ENCODE measurements around the gene ZNF146. TPM values are rescaled to one million over a fixed set of nuclear protein-coding genes. Genes with fewer than 3 reads are reported as not detected.

The ZNF146 gene
- polyA plus RNA-seq, 1 donor (not counting 4 experiments of a cell fraction or from before 2014, with no cell fraction given), result 82.6 TPM

DNA sequence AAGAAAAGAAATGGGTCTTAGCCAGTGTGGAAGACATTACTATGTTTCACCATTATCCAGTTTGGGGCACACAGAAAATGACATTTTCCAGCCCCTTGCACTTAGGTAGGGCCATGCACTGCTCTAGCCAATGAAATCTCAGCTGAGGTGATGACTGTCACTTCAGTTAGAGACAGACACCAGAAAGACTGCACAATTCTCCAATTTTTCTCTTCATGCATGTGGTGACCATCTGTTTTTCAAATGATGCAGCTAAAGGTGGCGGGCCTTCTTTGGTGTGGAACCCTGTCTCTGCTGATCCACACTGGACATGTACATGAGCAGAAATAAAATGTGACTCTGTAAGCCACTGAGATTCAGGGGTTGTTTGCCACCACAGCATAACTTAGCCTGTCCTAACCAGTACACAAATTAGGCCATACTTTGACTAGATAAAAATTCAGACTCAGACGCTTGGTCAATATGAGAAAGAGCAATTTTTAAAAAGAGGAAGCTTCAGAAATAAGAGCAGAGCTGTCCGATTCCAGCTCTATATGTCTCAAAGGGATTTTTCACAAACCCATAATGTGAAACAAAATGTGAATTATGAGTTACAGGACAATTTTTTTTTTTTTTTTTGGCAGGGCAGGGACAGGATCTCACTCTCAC is 7.2 kb upstream of the ZNF146 start:
- DNase-seq (ENCODE audit: low read depth, low spot score) (no peak), FAIRE-seq (no peak)
- H3K4me2 ChIP-seq (ENCODE audit: control insufficient read depth, extremely low read depth, insufficient read depth, low read depth, low read length), result no peak overlapping the region
- H2AFZ ChIP-seq (ENCODE audit: control insufficient read depth, low read length), result no peak overlapping the region
- H3K36me3 ChIP-seq (ENCODE audit: control insufficient read depth in 2 of 2, extremely low read depth in 1 of 2, insufficient read depth in 2 of 2, low read length in 2 of 2), result peaks cover 0 to 1% of the 10 kb centered on the region in 2 experiments
- no peak overlapping the region for H3K4me3 ChIP-seq (ENCODE audit: control insufficient read depth in 2 of 3, extremely low read depth in 1 of 3, insufficient read depth in 2 of 3, low read depth in 1 of 3, low read length in 3 of 3)
- no peaks in the 10 kb centered on the region for H3K27me3 ChIP-seq (ENCODE audit: control insufficient read depth, extremely low read depth, insufficient read depth, low read length)
- dilution Hi-C loops (cut with MboI; ENCODE audit: extremely low pct_ligation_motif_present, low sequenced_read_pairs), result no loop called here
- no peak overlapping the region for H3K27ac ChIP-seq (ENCODE audit: control insufficient read depth, insufficient read depth, low read length)
- H3K9me3 ChIP-seq (ENCODE audit: control insufficient read depth, low read depth, low read length), result no peaks in the 10 kb centered on the region
- H4K20me1 ChIP-seq (ENCODE audit: control insufficient read depth, extremely low read depth, insufficient read depth, low read length), result no peaks in the 10 kb centered on the region
- no peak overlapping the region for H3K9ac ChIP-seq (ENCODE audit: control insufficient read depth, extremely low read depth, insufficient read depth, low read length)
- TF ChIP-seq, protein P1, sequence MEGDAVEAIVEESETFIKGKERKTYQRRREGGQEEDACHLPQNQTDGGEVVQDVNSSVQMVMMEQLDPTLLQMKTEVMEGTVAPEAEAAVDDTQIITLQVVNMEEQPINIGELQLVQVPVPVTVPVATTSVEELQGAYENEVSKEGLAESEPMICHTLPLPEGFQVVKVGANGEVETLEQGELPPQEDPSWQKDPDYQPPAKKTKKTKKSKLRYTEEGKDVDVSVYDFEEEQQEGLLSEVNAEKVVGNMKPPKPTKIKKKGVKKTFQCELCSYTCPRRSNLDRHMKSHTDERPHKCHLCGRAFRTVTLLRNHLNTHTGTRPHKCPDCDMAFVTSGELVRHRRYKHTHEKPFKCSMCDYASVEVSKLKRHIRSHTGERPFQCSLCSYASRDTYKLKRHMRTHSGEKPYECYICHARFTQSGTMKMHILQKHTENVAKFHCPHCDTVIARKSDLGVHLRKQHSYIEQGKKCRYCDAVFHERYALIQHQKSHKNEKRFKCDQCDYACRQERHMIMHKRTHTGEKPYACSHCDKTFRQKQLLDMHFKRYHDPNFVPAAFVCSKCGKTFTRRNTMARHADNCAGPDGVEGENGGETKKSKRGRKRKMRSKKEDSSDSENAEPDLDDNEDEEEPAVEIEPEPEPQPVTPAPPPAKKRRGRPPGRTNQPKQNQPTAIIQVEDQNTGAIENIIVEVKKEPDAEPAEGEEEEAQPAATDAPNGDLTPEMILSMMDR (optimal IDR thresholded peaks at IDR 0.05 in 1 of 3, IDR thresholded peaks at IDR 0.05 in 1 of 3, conservative IDR thresholded peaks at IDR 0.05 in 1 of 3; ENCODE audit: extremely low read depth in 1 of 3, insufficient read depth in 2 of 3, low read length in 3 of 3), result no peak
- no peak for TF ChIP-seq EZH2 (IDR thresholded peaks at IDR 0.05; ENCODE audit: low read length)
- H3K79me2 ChIP-seq (ENCODE audit: control insufficient read depth, insufficient read depth, low read length), result no peaks in the 10 kb centered on the region
- no peaks in the 10 kb centered on the region for H3K9me1 ChIP-seq (ENCODE audit: control insufficient read depth, extremely low read depth, insufficient read depth, low read length)
- no peaks in the 10 kb centered on the region for H3K4me1 ChIP-seq (ENCODE audit: control insufficient read depth, extremely low read depth, insufficient read depth, low read length)

DNA sequence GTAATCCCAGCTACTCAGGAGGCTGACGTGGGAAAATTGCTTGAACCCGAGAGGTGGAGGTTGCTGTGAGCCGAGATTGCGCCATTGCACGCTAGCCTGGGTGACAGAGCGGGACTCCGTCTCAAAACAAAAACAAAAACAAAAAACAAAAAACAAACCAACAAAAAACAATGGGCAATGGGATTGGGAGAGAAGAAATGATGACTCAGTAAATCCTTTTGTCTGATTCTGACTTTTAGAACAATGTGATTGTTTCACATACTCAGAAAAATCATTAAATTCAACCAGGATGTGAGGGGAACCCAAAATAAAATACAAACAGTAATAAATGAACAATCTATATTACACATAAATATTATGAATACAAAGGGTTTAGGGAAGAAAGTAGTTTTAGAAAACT is 5.5 kb upstream of the ZNF146 start:
- no peaks in the 10 kb centered on the region for H3K9me1 ChIP-seq (ENCODE audit: control insufficient read depth, extremely low read depth, insufficient read depth, low read length)
- peaks cover 0 to 1% of the 10 kb centered on the region in 2 experiments for H3K36me3 ChIP-seq (ENCODE audit: control insufficient read depth in 2 of 2, extremely low read depth in 1 of 2, insufficient read depth in 2 of 2, low read length in 2 of 2)
- H2AFZ ChIP-seq (ENCODE audit: control insufficient read depth, low read length), result no peak overlapping the region
- no peaks in the 10 kb centered on the region for H3K9me3 ChIP-seq (ENCODE audit: control insufficient read depth, low read depth, low read length)
- dilution Hi-C loops (cut with MboI; ENCODE audit: extremely low pct_ligation_motif_present, low sequenced_read_pairs), result no loop called here
- no peaks in the 10 kb centered on the region for H4K20me1 ChIP-seq (ENCODE audit: control insufficient read depth, extremely low read depth, insufficient read depth, low read length)
- no peak for TF ChIP-seq EZH2 (IDR thresholded peaks at IDR 0.05; ENCODE audit: low read length)
- TF ChIP-seq, protein P1 (optimal IDR thresholded peaks at IDR 0.05 in 1 of 3, IDR thresholded peaks at IDR 0.05 in 1 of 3, conservative IDR thresholded peaks at IDR 0.05 in 1 of 3; ENCODE audit: extremely low read depth in 1 of 3, insufficient read depth in 2 of 3, low read length in 3 of 3), result no peak
- H3K4me2 ChIP-seq (ENCODE audit: control insufficient read depth, extremely low read depth, insufficient read depth, low read depth, low read length), result no peak overlapping the region
- H3K27me3 ChIP-seq (ENCODE audit: control insufficient read depth, extremely low read depth, insufficient read depth, low read length), result no peaks in the 10 kb centered on the region
- no peak for DNase-seq (ENCODE audit: low read depth, low spot score)
- H3K9ac ChIP-seq (ENCODE audit: control insufficient read depth, extremely low read depth, insufficient read depth, low read length), result no peak overlapping the region
- FAIRE-seq, result no peak
- peaks cover 6% of the 10 kb centered on the region for H3K4me1 ChIP-seq (ENCODE audit: control insufficient read depth, extremely low read depth, insufficient read depth, low read length)
- no peak overlapping the region for H3K4me3 ChIP-seq (ENCODE audit: control insufficient read depth in 2 of 3, extremely low read depth in 1 of 3, insufficient read depth in 2 of 3, low read depth in 1 of 3, low read length in 3 of 3)
- H3K79me2 ChIP-seq (ENCODE audit: control insufficient read depth, insufficient read depth, low read length), result peaks cover 7% of the 10 kb centered on the region
- no peak overlapping the region for H3K27ac ChIP-seq (ENCODE audit: control insufficient read depth, insufficient read depth, low read length)

All from keratinocyte (primary cell).